ENCODE results near the gene KCNC1.

GRCh38 chr11:17772704-17773600, 38.4 kb downstream of the KCNC1 start:
- TF ChIP-seq CTCF (IDR thresholded peaks at IDR 0.05; ENCODE audit: low read length) (no peak), EZH2 (IDR thresholded peaks at IDR 0.05; ENCODE audit: borderline replicate concordance, low read length) (no peak)

All from OCI-LY1 (cell line).